A549 (cell line): ENCODE data around the gene TNS3. TPM values are rescaled to one million over a fixed set of nuclear protein-coding genes. Genes with fewer than 3 reads are reported as not detected.

Experiments used
- ATAC-seq, 2 experiments: fragments of 200-7000 bp in 1 of 2; fragments of >200 bp in 1 of 2; cut with Nextera tagmentation in 1 of 2; cut with Tn5 transposase in 1 of 2; 3 replicates each; pipeline versions ENCODE4 v1.8.0 to v1.9.1; 2018 to 2020; ENCODE audit warnings: mild to moderate bottlenecking in 1 of 2, moderate library complexity in 1 of 2
- CTCF ChIA-PET: fragments of 300-600 bp; sonication (Branson Sonifier 250); formaldehyde crosslinking; extraction: SDS; loops from one replicate; lab custom pipeline; 2021; ENCODE audit warnings: antibody characterized with exemption, inconsistent platforms; lab: Yijun Ruan, JAX
- POLR2A ChIA-PET: fragments of 350-600 bp; formaldehyde crosslinking; extraction: SDS; loops from one replicate; lab custom pipeline; 2021; ENCODE audit warnings: antibody characterized with exemption, inconsistent platforms; lab: Yijun Ruan, JAX
- DNase-seq, 2 experiments: peaks; one replicate each; pipeline versions ENCODE4 v3.0.0 to v3.0.0-alpha.2; 2011 to 2016; ENCODE audit warnings: low read depth in 1 of 2, low spot score in 1 of 2
- FAIRE-seq: peaks from 2 replicates; lab custom pipeline; 2011; peaks lifted over from hg19 to GRCh38; lab: Jason Lieb, UNC
- H3K27ac ChIP-seq, 2 experiments: fragments of >200 bp; sonication (Bioruptor Twin); formaldehyde crosslinking; 3 replicates each; pipeline ENCODE4 v1.5.1; 2016 to 2017
- H3K4me1 ChIP-seq: fragments of >200 bp; sonication (Bioruptor Twin); formaldehyde crosslinking; 3 replicates; pipeline ENCODE4 v1.6.1; 2016
- H3K4me2 ChIP-seq: fragments of >200 bp; sonication (Bioruptor Twin); formaldehyde crosslinking; 3 replicates; pipeline ENCODE4 v1.6.1; 2016
- H3K4me3 ChIP-seq: fragments of >200 bp; sonication (Bioruptor Twin); formaldehyde crosslinking; 3 replicates; pipeline ENCODE4 v1.5.1; 2016
- H3K9me3 ChIP-seq: fragments of >200 bp; sonication (Bioruptor Twin); formaldehyde crosslinking; 3 replicates; pipeline ENCODE4 v1.6.1; 2016
- ATOH8 ChIP-seq: fragments of 250-450 bp; sonication (Bioruptor Pico); IDR thresholded peaks from 2 replicates; pipeline ENCODE4 v1.5.0; 2020; ENCODE audit warnings: low read depth, mild to moderate bottlenecking, moderate library complexity
- BHLHE40 ChIP-seq: IDR thresholded peaks from 2 replicates; pipeline ENCODE4 v1.6.1; 2012; ENCODE audit warnings: low read depth, low read length, inconsistent platforms
- CTCF ChIP-seq: fragments of >200 bp; sonication (Bioruptor Twin); formaldehyde crosslinking; IDR thresholded peaks from 3 replicates; pipeline ENCODE4 v1.5.1; 2016
- ELK1 ChIP-seq: fragments of 150-350 bp; IDR thresholded peaks from 2 replicates; pipeline ENCODE4 v1.6.1; 2014; ENCODE audit warnings: low read depth, mild to moderate bottlenecking, low read length
- FOSL2 ChIP-seq, 2 experiments: fragments of 450-650 bp in 1 of 2; fragments of >200 bp in 1 of 2; sonication (Bioruptor Twin) in 1 of 2; formaldehyde crosslinking; IDR thresholded peaks; 2 replicates each; pipeline versions ENCODE4 v1.5.0 to v1.6.1; 2016 to 2020; ENCODE audit warnings: mild to moderate bottlenecking in 1 of 2, moderate library complexity in 1 of 2
- FOXS1 ChIP-seq: fragments of 250-450 bp; sonication (Bioruptor Pico); IDR thresholded peaks from 2 replicates; pipeline ENCODE4 v1.5.0; 2020; ENCODE audit warnings: mild to moderate bottlenecking, moderate library complexity
- GATA3 ChIP-seq: IDR thresholded peaks from 2 replicates; pipeline ENCODE4 v1.6.1; 2012; ENCODE audit warnings: borderline replicate concordance
- HOXA7 ChIP-seq: fragments of 250-450 bp; sonication (Bioruptor Pico); IDR thresholded peaks from 2 replicates; pipeline ENCODE4 v1.5.0; 2020; ENCODE audit warnings: mild to moderate bottlenecking, moderate library complexity
- KDM1A ChIP-seq: fragments of 200-600 bp; sonication (generic); IDR thresholded peaks from 2 replicates; pipeline ENCODE4 v1.6.1; 2016; ENCODE audit warnings: low read depth, mild to moderate bottlenecking
- MAFK ChIP-seq: fragments of 450-650 bp; IDR thresholded peaks from 2 replicates; pipeline ENCODE4 v1.6.1; 2014; ENCODE audit not compliant: partially characterized antibody
- MAZ ChIP-seq: fragments of 150-350 bp; IDR thresholded peaks from 2 replicates; pipeline ENCODE4 v1.6.1; 2014; ENCODE audit warnings: antibody characterized with exemption, low read depth, low read length, borderline replicate concordance
- NFE2L2 ChIP-seq: fragments of 150-350 bp; conservative IDR thresholded peaks from 2 replicates; pipeline ENCODE4 v1.6.1; 2014; ENCODE audit warnings: low read length
- NR3C1 ChIP-seq: fragments of >200 bp; sonication (Bioruptor Twin); formaldehyde crosslinking; IDR thresholded peaks from 3 replicates; pipeline ENCODE4 v1.6.1; 2017
- POLR2A ChIP-seq: IDR thresholded peaks from 2 replicates; pipeline ENCODE4 v1.6.1; 2012; ENCODE audit warnings: mild to moderate bottlenecking, low read length
- RNF2 ChIP-seq: fragments of 200-600 bp; sonication (generic); IDR thresholded peaks from 2 replicates; pipeline ENCODE4 v1.6.1; 2016; ENCODE audit warnings: low read depth, mild to moderate bottlenecking, antibody characterized with exemption, moderate library complexity, borderline replicate concordance
- TFCP2L1 ChIP-seq: fragments of 250-450 bp; sonication (Bioruptor Pico); IDR thresholded peaks from 2 replicates; pipeline ENCODE4 v1.5.0; 2021; ENCODE audit warnings: mild to moderate bottlenecking
- TP53 ChIP-seq: fragments of 250-450 bp; sonication (Bioruptor Pico); IDR thresholded peaks from 2 replicates; pipeline ENCODE4 v1.5.0; 2021; ENCODE audit warnings: mild to moderate bottlenecking, moderate library complexity
- ZC3H11A ChIP-seq: fragments of 450-650 bp; IDR thresholded peaks from 2 replicates; pipeline ENCODE4 v1.6.1; 2014; ENCODE audit warnings: antibody characterized with exemption, mild to moderate bottlenecking
- ZSCAN20 ChIP-seq: fragments of 250-450 bp; sonication (Bioruptor Pico); IDR thresholded peaks from 2 replicates; pipeline ENCODE4 v1.8.0; 2022; ENCODE audit warnings: mild to moderate bottlenecking, moderate library complexity
- WGBS: methylation state at CpG from one replicate; pipeline ENCODE4 v1.1.6; 2017; ENCODE audit errors: missing lambda C conversion rate; 5-methylcytosine and 5-hydroxymethylcytosine counted together
- polyA plus RNA-seq, 4 experiments: library from polyadenylated mRNA; depleted of rRNA in 3 of 4; stranded (reverse); fragments of >200 nt; fragmentation: RNase III in 1 of 4; extraction: RNeasy Plus Mini Kit Qiagen cat#74134 plus additional on column Dnase treatment in 1 of 4; gene quantifications; 2 replicates in 3 of 4; 3 replicates in 1 of 4; pipeline ENCODE4 v1.2.3, GENCODE V29; 2011 to 2017

Gene TNS3
- polyA plus RNA-seq, 2 of the 4 experiments (the other 2 are of a cell fraction) = 107 to 134 TPM

DNA sequence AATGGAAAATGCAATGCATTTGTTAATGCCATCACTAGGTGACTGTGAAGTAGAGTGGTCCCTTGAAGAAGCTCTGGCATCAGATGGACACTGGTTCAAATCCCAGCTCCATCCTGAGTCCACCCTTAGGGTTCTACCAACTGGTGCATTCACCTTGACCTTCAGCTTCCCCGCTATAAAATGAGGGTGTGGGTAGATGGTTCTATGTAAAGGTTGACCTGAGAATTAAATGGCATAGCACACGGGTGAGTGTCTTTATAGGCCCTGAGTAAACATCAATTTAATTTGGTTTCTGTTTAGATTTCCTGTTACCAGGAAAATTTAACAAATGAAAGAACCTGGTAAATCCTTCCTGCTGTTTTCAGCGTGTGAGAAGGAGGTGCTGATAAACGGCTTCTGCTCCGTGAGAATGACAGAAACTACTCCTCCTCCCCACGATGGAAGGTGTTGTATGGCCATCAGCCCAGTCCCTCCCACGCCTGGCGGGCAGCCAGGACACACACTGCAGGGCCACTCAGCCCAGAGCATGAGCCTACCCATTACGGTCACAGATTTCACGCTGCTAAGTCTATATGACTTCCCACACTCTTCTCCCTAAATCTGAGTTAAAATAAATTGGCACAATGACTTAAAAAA lies 210.1 kb downstream of the TNS3 start:
- peaks cover 52% of the 10 kb centered on the region for H3K4me1 ChIP-seq
- ChIA-PET POLR2A (interaction anchor here (0.7 kb wide), 1 partner anchor 12 kb away, joined by 3 read pairs; no protein-coding TSS in a partner anchor), CTCF (interaction anchor here (1.2 kb wide), 1 partner anchor 11 kb away, joined by 3 read pairs; no protein-coding TSS in a partner anchor)
- no peak for TF ChIP-seq MAFK
- TF ChIP-seq TP53 = no peak
- TF ChIP-seq NFE2L2 = no peak
- no peak for TF ChIP-seq MAZ
- no peak for TF ChIP-seq POLR2A
- no peak for TF ChIP-seq RNF2
- TF ChIP-seq CTCF = no peak
- no peak for TF ChIP-seq GATA3
- TF ChIP-seq NR3C1 = no peak
- TF ChIP-seq ATOH8 (CRISPR knock-in tag) = no peak
- TF ChIP-seq FOXS1 (CRISPR knock-in tag) = no peak
- no peaks in the 10 kb centered on the region for H3K9me3 ChIP-seq
- no peak overlapping the region for H3K27ac ChIP-seq
- 46% methylated on average over 10 of the region's 10 CpGs for WGBS
- H3K4me3 ChIP-seq = no peak overlapping the region
- peak overlapping the region; percentile 19; the same call in 2 of the 3 replicates for H3K4me2 ChIP-seq
- DNase-seq = peak; percentile 37 to 42
- FAIRE-seq = no peak
- ATAC-seq = peak in 1 of 2 experiments; percentile 36; a peak in 2 of 6 replicates

GRCh38 chr7:47371317-47371716 lies 210.6 kb downstream of the TNS3 start:
- FAIRE-seq = no peak
- CTCF ChIA-PET = interaction anchor here (1.2 to 1.7 kb wide), 2 partner anchors 10 to 14 kb away, joined by 3 to 6 read pairs; no protein-coding TSS in a partner anchor
- H3K4me1 ChIP-seq = peaks cover 52% of the 10 kb centered on the region
- no peak for DNase-seq
- 89% methylated on average over 1 of the region's 1 CpG for WGBS
- TF ChIP-seq KDM1A (no peak), ZC3H11A (no peak), TP53 (no peak), HOXA7 (CRISPR knock-in tag) (no peak), TFCP2L1 (CRISPR knock-in tag) (no peak), POLR2A (no peak), ELK1 (no peak)
- TF ChIP-seq, all 56 proteins: peak for 0
- POLR2A ChIA-PET = no interaction called here
- H3K4me2 ChIP-seq = no peak overlapping the region
- H3K9me3 ChIP-seq = no peaks in the 10 kb centered on the region
- no peak overlapping the region for H3K4me3 ChIP-seq
- H3K27ac ChIP-seq = no peak overlapping the region
- no peak for ATAC-seq

DNA sequence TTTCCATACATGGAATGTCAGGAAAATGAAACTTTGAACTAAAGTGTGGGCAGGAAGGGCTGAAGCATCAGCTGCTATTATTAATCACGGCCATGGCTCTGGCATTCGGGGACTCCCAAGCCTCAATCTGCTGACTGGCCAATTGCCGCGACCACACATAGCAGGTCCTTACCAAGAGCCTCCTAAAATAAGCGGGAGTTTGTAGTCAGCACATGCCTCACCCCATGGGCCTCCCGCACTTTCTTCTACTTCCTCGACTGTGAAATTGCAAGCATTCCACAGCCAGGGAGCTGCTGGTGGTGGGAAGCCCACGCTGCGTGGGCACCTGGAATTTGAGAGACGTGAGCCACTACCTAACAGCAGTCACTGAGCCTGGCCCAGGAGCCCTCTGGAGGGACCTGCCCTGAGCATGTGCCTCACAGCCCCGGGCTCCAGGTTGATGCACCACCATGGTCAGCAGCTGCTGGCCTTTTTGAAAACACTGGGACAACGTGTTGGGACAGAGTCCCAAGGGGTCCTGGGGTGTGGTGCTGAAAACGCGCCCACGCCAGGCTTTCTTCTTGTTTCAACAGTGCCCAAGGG lies 211.4 kb downstream of the TNS3 start:
- Histone ChIP-seq H3K4me2 (no peak overlapping the region), H3K27ac (no peak overlapping the region), H3K9me3 (no peaks in the 10 kb centered on the region), H3K4me1 (peaks cover 49% of the 10 kb centered on the region), H3K4me3 (no peak overlapping the region)
- DNase-seq (no peak), ATAC-seq (no peak), FAIRE-seq (no peak)
- TF ChIP-seq BHLHE40 = no peak
- no peak for TF ChIP-seq FOSL2 (IDR thresholded peaks at IDR 0.05)
- TF ChIP-seq FOSL2 (CRISPR knock-in tag; IDR thresholded peaks at IDR 0.05) = no peak
- no peak for TF ChIP-seq NR3C1
- no peak for TF ChIP-seq CTCF
- peak; percentile 39 for TF ChIP-seq MAFK
- TF ChIP-seq ZSCAN20 (CRISPR knock-in tag) = no peak
- TF ChIP-seq NFE2L2 = no peak
- WGBS = 87% methylated on average over 15 of the region's 15 CpGs
- POLR2A ChIA-PET = no interaction called here
- CTCF ChIA-PET = interaction anchor here (1.2 to 1.7 kb wide), 2 partner anchors 9 to 15 kb away, joined by 3 to 6 read pairs; no protein-coding TSS in a partner anchor
